ENCODE data around the gene RAB1A. TPM values are rescaled to one million over a fixed set of nuclear protein-coding genes. Genes with fewer than 3 reads are reported as not detected.
A peak's percentile ranks its signal among the peaks of the same experiment; 100 is the strongest.

RAB1A gene
- total and polyA plus RNA-seq, 2 of the 13 experiments (the other 11 are each of a cell fraction or from before 2014, with no cell fraction given), result 206 to 226 TPM

- H3K27me3 ChIP-seq (ENCODE audit: control insufficient read depth in 1 of 2, insufficient read depth in 2 of 2, low read length in 2 of 2), result no peaks in the 10 kb centered on the region
- ChIA-PET POLR2A (interaction anchor here (0.6 to 0.9 kb wide), 2 partner anchors 16 to 60 kb away, joined by 3 to 4 read pairs; no protein-coding TSS in a partner anchor), CTCF (ENCODE audit: low intra/inter-chr PET ratio, low total read pairs) (no interaction called here)
- BruUV-seq (replicated peaks), result no TSS peak
- no peak for DNase-seq (ENCODE audit: low spot score)
- in situ Hi-C loops (cut with HindIII; ENCODE audit: extremely low pct_ligation_motif_present, low pct_unique_long_range_greater_than_20kb) (no loop called here), intact Hi-C loops (cut with micrococcal nuclease; ENCODE audit: unreplicated experiment) (no loop called here)
- no peak for ATAC-seq
- peaks cover 0 to 4% of the 10 kb centered on the region in 2 experiments; a peak in 1 of 5 replicates for H3K36me3 ChIP-seq (replicated peaks in 1 of 2; ENCODE audit: control insufficient read depth in 1 of 2, insufficient read depth in 2 of 2, low read length in 2 of 2)
- TF ChIP-seq CEBPG (CRISPR knock-in tag; IDR thresholded peaks at IDR 0.05), result peak; percentile 52
- no peak for TF ChIP-seq NCOR1 (IDR thresholded peaks at IDR 0.05; ENCODE audit: borderline replicate concordance, low read length)
- peak in 1 of 2 experiments; percentile 93; a peak in 2 of 4 replicates for TF ChIP-seq ATF4 (CRISPR knock-in tag; IDR thresholded peaks at IDR 0.05)
- no peak for TF ChIP-seq ZFYVE20 (CRISPR knock-in tag; IDR thresholded peaks at IDR 0.05; ENCODE audit: borderline replicate concordance, low read depth)
- TF ChIP-seq ATF7 (IDR thresholded peaks at IDR 0.05), result 0 out of 2 replicates have a peak, but pooled peaks have one; percentile 27
- no peak for TF ChIP-seq ATF7 (CRISPR knock-in tag; IDR thresholded peaks at IDR 0.05)
- WGBS (ENCODE audit: low lambda C conversion rate), result 100% methylated on average over 1 of the region's 1 CpG
- peaks cover 17% of the 10 kb centered on the region for H3K4me1 ChIP-seq (ENCODE audit: insufficient read depth, low read length)
- H3K4me2 ChIP-seq (ENCODE audit: low read depth, low read length), result no peak overlapping the region
- no peaks in the 10 kb centered on the region for H3K9me3 ChIP-seq (ENCODE audit: low read length)
- H3K4me3 ChIP-seq (replicated peaks in 1 of 3; ENCODE audit: insufficient read depth in 1 of 3, low read depth in 2 of 3, low read length in 3 of 3), result no peak overlapping the region
- no peak overlapping the region for H3K9ac ChIP-seq (ENCODE audit: insufficient read depth, low read depth, low read length)
- no peaks in the 10 kb centered on the region for H4K20me1 ChIP-seq (ENCODE audit: insufficient read depth, low read length)
- H2AFZ ChIP-seq (ENCODE audit: low read length), result no peak overlapping the region
- H3K79me2 ChIP-seq (ENCODE audit: insufficient read depth, low read length), result no peaks in the 10 kb centered on the region
- no peak for FAIRE-seq
- no peak overlapping the region for H3K27ac ChIP-seq (ENCODE audit: extremely low read length, insufficient read depth, low read length)
Measured at GRCh38 chr2:65049010-65049639, 80.8 kb downstream of the RAB1A start.
